ENCODE results near the gene PNPLA8.

DNA sequence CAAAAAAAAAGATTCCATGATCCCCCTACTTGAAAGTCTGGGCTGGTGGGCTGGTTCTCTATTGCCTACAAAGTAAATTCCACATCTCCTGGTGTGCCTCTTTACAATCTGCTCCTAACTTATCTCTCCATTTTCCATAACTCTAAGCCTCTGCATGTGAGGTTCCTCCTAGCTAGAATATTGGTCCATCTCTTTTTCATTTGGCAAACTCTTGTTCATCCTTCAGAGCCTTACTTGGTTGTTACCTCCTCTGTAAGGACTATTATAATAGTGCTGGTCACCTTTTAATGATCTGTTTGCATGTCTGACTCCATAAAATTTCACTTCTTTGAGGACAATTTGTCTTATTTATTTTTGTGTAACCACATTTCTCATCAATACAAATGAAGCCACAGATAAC, 68.1 kb downstream of the PNPLA8 start:
- TF ChIP-seq, protein P1, sequence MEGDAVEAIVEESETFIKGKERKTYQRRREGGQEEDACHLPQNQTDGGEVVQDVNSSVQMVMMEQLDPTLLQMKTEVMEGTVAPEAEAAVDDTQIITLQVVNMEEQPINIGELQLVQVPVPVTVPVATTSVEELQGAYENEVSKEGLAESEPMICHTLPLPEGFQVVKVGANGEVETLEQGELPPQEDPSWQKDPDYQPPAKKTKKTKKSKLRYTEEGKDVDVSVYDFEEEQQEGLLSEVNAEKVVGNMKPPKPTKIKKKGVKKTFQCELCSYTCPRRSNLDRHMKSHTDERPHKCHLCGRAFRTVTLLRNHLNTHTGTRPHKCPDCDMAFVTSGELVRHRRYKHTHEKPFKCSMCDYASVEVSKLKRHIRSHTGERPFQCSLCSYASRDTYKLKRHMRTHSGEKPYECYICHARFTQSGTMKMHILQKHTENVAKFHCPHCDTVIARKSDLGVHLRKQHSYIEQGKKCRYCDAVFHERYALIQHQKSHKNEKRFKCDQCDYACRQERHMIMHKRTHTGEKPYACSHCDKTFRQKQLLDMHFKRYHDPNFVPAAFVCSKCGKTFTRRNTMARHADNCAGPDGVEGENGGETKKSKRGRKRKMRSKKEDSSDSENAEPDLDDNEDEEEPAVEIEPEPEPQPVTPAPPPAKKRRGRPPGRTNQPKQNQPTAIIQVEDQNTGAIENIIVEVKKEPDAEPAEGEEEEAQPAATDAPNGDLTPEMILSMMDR (IDR thresholded peaks at IDR 0.05), result no peak
- no peak for TF ChIP-seq EP300 (IDR thresholded peaks at IDR 0.05)

All from tibial nerve (tissue), 4 donors.